ENCODE data around the gene ZACN.

Gene ZACN

GRCh38 chr17:76123749-76124581, 45.0 kb downstream of the ZACN start:
- no peak for TF ChIP-seq CTCF (IDR thresholded peaks at IDR 0.05)

GRCh38 chr17:76124582-76125390, 45.8 kb downstream of the ZACN start:
- TF ChIP-seq CTCF (IDR thresholded peaks at IDR 0.05), result no peak

GRCh38 chr17:76125391-76125675, 46.4 kb downstream of the ZACN start:
- no peak for TF ChIP-seq CTCF (IDR thresholded peaks at IDR 0.05)

GRCh38 chr17:76125922-76126321, 46.9 kb downstream of the ZACN start:
- TF ChIP-seq CTCF (IDR thresholded peaks at IDR 0.05), result no peak

GRCh38 chr17:76130473-76130872, 51.5 kb downstream of the ZACN start:
- TF ChIP-seq CTCF (IDR thresholded peaks at IDR 0.05), result no peak

GRCh38 chr17:76131051-76131691, 52.2 kb downstream of the ZACN start:
- TF ChIP-seq CTCF (IDR thresholded peaks at IDR 0.05), result no peak

- TF ChIP-seq CTCF (IDR thresholded peaks at IDR 0.05), result no peak
Observed at GRCh38 chr17:76131692-76132573, 53.0 kb downstream of the ZACN start.

Measured in LNCAP (cell line).